HG03039 (cell line): Measurements from ENCODE around the gene ALG1.
"Not testable (repeated sequence)": the region's sequence is repeated elsewhere in the genome, so short reads cannot be mapped to it uniquely, and the experiment has no call there.

Source experiments
- ATAC-seq: cut with Tn5 transposase; IDR thresholded peaks from one replicate; pipeline ENCODE4 v1.9.1; 2021; ENCODE audit warnings: mild to moderate bottlenecking, moderate library complexity; ENCODE audit not compliant: unreplicated experiment

The ALG1 gene

DNA sequence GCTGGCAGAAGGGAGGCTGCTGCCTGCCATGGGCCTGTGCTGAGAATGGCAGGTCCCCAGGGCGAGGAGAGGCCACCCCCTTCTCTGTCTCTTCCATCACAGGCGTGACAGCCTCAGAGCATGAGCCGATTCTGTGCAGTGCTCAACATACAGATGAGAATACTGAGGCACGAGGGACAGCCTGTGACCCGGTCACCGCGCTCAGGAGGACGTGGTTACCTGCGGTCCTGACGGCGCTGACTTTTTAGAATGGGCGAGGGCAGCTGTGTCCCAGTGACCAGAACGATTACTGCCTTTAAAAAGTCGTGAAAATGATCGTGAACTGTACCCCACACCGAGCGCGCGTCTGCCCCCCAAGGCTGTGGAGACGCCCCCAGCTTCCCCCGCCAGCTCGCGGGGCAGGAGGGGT, 25.4 kb downstream of the ALG1 start:
- ATAC-seq: not testable (repeated sequence)

DNA sequence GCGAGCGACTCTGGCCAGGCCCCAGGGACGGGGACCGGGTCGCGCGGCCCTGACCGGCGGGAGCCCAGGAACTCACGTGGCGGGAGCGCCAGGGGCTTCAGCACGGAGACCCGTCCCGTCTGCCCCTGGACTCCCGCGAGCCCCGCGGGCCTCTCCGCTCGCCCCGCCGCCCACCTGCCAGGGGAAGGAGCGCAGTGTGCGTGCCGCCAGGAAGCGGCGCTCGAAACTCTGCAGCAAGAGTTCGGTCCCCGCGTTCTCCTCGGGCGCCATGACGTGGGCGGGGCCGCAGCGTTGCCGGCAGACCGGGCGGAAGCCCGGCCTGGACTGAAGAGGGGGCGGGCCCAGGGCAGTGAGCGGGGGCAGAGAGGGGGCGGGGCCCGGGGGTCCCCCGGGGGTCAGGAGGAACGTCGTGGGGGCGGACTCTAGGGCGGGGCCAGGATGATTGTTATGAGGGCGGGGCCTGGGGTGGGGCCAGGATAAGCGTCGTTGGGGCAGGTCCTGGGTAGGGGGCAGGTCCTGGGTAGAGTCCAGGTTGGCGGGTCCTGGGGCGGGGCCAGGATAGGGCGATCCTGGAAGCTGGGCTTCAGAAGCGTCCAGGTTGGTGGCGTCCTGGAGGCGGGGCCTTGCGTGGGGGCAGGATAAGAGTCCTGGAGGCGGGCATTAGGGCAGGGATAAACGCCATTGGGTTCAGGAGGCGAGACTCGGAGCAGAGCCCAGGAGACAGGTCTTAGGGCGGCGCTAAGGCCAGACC, 26.0 kb downstream of the ALG1 start, which contains the start of gene EEF2KMT:
Gene EEF2KMT, minus strand, starts transcription at position 326 of the 751 bp plus-strand sequence. Its CDS starts 56 bp downstream, at position 270.
- peak; percentile 98 for ATAC-seq

DNA sequence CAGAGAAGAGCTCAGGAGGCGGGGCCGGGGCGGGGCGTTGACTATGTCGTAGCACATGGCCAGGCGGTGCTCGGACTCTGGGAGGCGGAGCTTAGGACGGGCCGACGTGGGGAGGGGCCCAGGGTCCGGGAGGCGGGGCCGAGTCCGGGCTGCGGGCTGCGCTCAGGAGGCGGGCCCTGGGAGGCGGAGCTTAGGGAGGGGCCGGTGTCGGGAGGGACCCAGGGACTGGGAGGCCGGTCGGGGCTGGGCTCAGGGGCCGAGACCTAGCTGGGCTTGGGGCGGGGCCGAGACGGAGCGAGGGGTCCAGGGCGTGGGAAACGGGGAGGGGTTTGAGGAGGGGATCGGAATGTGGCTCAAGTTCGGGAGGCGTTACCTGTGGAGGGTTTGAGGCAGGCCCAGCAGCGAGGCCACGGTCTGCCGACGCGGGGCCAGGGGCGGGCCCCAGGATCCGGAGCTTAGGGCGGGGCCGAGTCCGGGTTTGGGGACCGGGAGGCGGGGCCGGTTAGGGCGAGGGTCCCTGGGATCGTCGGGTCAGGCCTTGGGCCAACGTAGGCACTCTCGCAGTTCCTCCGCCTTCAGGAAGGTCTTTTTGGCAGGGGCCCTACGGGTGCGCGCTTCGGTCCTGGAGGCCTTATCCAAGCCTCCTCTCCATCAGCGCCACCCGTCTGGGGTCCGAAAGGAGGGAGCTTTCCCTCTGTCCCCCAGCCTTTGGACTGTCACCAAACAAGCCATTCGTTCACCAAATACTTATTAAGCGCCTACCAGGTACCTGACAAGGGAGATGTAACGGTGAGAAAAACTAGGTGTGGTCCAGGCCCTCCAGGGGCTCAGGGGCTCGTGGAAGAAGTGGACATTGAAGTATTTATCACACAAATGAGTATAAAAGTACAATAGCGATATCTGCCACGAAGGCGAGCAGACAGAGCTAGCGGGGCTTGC, 26.8 kb downstream of the ALG1 start:
- peak; percentile 58 for ATAC-seq

DNA sequence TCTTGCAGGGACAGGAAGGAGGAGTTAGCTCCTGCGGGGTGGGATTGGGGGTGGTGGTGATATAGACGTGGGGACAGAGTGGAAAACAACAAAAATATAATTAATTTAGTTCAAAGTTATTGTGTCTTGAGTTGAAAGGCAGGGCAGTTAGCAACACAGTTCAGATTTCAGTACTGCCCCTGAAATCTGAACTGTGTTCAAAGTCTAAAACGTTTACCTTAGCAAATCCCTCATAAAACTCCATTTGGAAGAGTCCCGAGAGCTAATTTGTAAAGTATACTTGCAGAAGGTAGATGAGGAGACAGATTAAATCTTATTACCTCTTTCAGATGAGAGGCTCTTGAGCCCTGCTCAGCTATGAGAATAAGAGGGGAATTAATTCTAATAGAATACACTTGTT, 27.5 kb downstream of the ALG1 start:
- ATAC-seq: not testable (repeated sequence)

DNA sequence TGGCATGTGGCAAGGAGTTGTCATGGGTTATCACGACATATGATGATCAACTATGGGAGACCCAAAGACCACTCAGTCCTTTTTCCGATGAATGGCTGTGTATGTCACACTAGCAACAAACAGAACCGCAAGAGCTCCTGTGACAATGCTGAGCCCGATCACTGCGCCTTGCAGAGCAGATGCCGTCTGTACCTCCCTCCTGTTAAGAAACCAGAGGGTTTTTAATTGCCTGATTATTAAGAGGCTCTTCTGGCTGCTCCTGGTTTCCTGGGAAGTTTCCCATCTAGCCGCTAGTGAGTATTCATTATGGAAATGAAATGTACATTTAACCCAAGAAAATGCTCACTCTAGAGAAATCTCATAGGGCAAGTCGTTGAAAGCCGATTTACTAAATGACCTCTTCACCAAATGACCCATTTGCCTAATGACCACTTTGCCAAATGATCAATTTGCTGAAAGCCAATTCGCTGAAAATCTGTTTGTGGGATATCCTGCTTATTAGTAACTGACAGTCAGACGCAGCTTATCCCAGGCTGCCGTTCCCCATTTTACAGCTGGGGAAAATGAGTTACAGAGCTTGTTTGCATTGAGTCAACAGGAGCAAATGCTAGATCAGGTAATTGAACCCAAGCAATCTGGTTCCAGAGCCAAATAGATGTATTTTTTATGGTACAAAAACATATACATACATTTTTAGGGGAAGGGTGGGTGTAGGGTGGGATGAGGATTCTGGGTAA, 31.8 kb downstream of the ALG1 start:
- not testable (repeated sequence) for ATAC-seq

DNA sequence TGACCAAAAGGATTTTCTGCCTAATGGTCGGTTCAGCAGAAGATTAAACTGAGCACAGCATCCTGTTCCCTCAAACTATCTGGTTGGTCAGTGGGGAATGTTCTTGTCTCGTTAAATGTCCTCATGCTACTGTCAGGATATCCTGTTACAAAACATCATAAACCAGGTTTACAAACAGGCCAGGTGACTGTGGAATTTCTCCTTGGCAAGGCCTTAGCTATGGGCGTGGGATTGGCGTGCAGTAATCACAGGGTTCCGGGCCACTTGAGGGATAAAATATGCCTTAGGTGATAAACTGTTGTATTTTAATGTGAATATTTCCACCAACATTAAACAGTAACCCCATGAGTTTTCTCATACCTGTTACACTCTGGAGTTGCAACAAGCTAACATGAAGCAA, 33.4 kb downstream of the ALG1 start:
- ATAC-seq: not testable (repeated sequence)

DNA sequence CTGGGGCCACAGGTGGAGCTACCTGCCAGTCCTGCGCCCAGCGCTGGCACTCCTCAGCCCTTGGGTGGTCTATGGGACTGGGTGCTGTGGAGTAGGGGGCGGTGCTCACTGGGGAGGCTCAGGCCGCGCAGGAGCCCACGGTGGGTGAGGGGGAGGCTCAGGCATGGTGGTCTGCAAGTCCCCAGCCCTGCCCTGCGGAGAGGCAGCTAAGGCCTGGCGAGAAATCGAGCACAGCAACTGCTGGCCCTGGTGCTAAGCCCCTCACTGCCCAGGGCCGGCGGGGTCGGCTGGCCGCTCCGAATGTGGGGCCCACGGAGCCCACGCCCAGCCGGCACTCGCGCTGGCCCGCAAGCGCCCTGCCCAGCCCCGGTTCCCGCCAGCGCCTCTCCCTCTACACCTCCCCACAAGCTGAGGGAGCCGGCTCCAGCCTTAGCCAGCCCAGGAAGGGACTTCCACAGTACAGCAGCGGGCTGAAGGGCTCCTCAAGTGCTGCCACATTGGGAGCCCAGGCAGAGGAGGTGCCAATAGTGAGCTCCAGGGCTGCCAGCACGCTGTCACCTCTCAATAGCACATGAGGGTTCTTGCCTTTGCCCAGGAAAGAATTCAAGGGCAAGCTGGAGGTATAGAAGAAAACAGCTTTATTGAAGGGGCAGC, 37.0 kb downstream of the ALG1 start:
- ATAC-seq: no peak

DNA sequence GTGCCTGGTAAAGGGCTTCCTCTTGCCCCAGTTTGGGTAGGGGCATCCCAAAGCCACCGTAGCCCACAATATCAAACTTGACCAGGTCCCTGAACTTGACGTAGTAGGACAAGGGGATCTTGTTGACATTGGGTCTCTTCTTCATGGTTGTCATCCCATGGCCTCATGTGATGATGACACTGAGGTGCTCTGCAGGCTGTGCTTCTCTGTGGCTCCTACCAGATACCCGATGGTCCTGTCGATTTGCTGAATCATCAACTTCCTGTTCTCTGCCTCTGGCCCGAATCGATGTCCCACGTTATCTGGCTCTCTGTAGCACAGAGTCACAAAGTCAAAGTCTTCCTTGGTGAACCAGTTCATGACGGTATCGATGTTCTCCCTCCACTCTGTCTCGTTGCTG, 39.3 kb downstream of the ALG1 start:
- not testable (repeated sequence) for ATAC-seq

DNA sequence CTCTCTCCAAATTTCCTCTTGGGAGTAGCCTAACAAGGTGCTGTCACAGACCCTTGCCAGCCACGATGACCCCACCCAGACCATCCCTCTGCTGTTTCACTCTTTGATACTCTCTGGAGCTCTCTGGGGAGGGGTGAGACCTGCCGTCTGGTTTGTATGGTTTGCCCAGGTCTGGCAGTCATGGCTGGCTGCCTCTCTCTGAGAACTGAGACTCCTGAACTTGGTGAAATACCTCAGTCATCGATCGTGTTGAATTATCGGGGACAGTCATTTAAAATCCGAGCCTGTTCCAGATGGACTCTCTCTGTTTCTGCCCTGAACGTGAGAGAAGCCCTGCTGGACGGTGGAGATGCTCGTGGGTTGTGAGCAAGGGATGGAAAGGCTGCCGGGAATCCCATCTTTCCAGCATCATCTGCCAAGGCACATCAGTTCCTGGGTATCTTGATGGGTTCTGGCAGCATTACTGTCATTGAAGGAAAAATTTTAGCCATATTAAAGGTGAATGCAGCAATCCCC, 45.2 kb downstream of the ALG1 start:
- ATAC-seq: not testable (repeated sequence)

DNA sequence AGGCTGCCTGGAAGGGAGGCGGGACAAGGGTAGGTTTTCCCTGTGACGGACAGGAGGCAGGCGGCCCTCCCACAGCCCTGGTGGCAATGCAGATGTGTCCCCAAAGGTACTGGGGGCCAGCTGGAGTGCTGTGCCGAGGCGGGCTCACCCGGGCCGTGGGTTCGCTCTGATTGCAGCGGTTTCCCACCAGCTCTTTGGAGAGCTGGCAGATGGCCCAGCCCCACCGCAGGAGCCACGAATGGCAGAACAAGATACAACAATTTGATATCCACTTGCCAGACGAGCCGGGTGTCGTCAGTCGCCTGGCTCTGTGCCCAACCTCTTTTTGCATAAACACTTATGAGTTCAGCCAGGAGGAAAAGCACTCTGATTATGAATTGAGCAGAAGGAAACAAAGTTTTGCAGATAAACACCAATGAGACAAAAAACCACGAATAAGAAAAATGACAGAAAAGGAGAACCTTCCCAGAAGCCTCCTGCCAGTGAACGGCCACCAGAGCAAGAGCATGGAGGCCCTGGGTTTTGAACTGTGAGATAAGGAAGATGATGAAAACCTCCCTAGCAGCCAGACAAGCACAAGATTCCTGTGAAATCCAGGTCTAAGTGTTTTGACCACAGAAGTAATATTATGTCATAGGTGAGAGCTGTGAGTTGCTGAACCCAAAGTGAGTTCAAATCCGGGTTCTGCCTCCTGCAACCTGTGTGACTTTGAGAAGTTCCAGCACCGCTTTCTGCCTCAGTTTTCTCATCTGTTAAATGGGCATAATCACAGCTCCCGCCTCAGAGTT, 45.9 kb downstream of the ALG1 start:
- ATAC-seq: not testable (repeated sequence)

DNA sequence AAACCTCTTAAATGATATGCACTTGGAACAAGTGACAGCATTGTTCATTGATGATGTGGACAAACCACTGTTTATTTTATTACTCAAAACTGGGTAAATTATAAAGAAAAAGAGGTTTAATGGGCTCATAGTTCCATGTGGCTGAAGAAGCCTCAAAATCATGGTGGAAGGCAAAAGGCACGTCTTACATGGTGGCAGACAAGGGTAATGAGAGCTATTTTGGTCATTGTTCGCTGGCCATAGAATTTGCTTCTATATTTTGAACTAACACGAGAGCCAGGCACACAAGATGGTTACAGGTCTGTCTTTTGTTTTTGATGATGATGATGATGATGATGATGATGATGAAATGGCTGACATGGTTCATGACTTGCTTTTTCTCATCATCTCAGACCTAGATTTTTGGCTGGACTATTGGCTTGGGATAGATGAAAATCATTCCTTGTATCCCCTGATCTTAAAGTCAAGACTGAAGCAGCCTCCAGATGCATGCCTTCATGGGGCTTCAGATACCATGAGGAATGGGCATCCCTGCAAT, 59.9 kb downstream of the ALG1 start:
- ATAC-seq: not testable (repeated sequence)

DNA sequence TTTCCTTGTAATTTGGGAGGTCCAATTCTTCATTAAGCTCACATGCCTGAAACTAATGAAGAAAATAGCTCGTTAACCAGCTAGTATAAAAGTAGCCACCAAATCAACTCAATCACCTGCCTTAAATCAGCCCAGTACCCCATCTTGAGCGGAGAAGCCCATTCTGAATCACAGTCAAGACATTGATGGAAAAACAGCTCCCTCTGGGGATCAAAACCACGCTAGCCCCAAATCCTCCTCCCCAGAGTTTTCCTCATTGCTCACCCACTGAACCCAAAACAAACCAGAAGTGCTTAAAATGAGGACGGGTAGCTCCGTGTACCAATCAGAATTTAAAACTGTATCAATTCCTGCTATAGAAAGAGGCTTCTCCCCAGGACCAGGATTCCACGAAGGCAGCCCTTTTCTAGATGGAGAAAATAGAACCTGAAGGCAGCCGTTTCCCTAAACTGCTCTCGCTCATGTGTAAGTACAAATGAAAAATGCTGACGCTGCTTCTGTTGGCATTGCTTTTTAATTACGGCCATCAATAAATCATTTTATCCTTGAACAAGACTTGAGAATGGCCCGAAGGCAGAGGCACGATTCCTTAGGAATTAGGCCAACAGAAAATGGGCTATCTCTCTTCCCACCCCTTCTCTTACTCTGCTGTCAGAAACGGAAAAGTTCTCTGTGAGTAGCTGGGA, 61.4 kb downstream of the ALG1 start:
- not testable (repeated sequence) for ATAC-seq

DNA sequence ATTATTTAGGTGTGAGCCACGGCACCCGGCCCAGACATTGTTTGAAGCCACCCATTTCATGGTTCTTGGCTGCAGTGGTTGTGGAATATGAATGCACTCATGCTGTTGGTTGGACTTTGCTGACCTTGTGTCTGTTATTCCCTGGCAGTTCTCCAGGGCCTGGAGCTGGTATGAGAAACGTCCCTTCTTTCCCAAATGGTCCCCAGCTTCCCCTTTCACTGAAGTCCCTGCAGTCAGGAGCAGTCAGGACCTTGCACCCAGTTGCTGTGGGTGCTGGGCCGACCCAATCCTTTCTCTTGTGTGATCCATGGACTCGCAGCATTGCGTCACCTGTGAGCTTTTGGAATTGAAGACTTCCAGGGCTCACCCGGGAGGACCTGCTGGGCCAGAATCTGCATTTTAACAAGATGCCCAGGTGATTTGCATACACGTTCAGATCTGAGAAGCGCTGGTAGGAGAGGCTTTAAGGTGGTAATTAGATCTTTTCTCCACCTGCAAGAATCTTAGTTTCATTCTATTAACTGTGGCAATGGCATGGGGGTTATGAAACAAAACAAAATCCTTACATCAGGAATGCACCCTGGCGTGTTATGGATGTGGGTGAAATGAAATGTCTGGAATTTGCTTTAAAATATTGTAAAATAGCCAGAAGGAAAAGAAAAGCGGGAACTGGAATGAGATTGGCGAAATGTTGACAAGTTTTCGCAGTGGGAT, 63.3 kb downstream of the ALG1 start:
- not testable (repeated sequence) for ATAC-seq
